Immature natural killer cell (primary cell): ENCODE results near the gene GXYLT2. TPM values are rescaled to one million over a fixed set of nuclear protein-coding genes. Genes with fewer than 3 reads are reported as not detected.
A peak's percentile ranks its signal among the peaks of the same experiment; 100 is the strongest.

Source experiments
- DNase-seq, 3 donors: peaks; one replicate each; pipeline ENCODE4 v3.0.0; 2022; ENCODE audit warnings: mixed read lengths in 1 of 3
- H3K27ac Mint-ChIP-seq, 6 donors: one replicate each; pipeline ENCODE4 v1.8.0; 2020; ENCODE audit warnings: mixed read lengths in 6 of 6, mild to moderate bottlenecking in 5 of 6, inconsistent platforms in 4 of 6, moderate library complexity in 3 of 6
- H3K27me3 Mint-ChIP-seq, 3 donors: one replicate each; pipeline ENCODE4 v1.8.0; 2020 to 2021; ENCODE audit warnings: low read depth in 3 of 3, mild to moderate bottlenecking in 3 of 3, mixed read lengths in 3 of 3, moderate library complexity in 3 of 3, inconsistent platforms in 1 of 3
- H3K36me3 Mint-ChIP-seq, 3 donors: one replicate each; pipeline ENCODE4 v1.8.0; 2020; ENCODE audit warnings: mixed read lengths in 3 of 3, inconsistent platforms in 2 of 3, mild to moderate bottlenecking in 2 of 3
- H3K4me1 Mint-ChIP-seq, 2 donors: one replicate each; pipeline ENCODE4 v1.8.0; 2020; ENCODE audit warnings: inconsistent platforms in 2 of 2, mild to moderate bottlenecking in 2 of 2, mixed read lengths in 2 of 2, moderate library complexity in 1 of 2
- H3K4me3 Mint-ChIP-seq, 5 donors: one replicate each; pipeline ENCODE4 v1.8.0; 2020; ENCODE audit warnings: mild to moderate bottlenecking in 5 of 5, mixed read lengths in 5 of 5, inconsistent platforms in 3 of 5, moderate library complexity in 3 of 5
- H3K9me3 Mint-ChIP-seq, 6 donors: one replicate each; pipeline ENCODE4 v1.8.0; 2020; ENCODE audit warnings: mild to moderate bottlenecking in 6 of 6, mixed read lengths in 6 of 6, inconsistent platforms in 4 of 6, moderate library complexity in 3 of 6
- polyA plus RNA-seq, 3 donors: library from polyadenylated mRNA; unstranded; fragments of 300-500 nt; fragmentation: Illumina TruSeq; gene quantifications; one replicate each; pipeline ENCODE4 v1.2.3, GENCODE V29; 2021

Gene GXYLT2
- polyA plus RNA-seq: not detected

- Mint-ChIP-seq H3K27ac (no peak within 1 kb of the TSS), H3K4me1 (peaks cover 4 to 8% of the 10 kb centered on the region in 2 donors), H3K4me3 (peak within 1 kb of the TSS; percentile 40 to 89 (median 64)), H3K36me3 (no peaks in the 10 kb centered on the region), H3K9me3 (no peaks in the 10 kb centered on the region), H3K27me3 (peaks cover 7 to 9% (median 7%) of the 10 kb centered on the region in 3 donors)
- DNase-seq: no peak
Observed at GRCh38 chr3:72887705-72888545, at the start of gene GXYLT2. TSS of gene GXYLT2 (plus strand) at chr3:72888046. CDS start at chr3:72888234, 188 bp downstream.

DNA sequence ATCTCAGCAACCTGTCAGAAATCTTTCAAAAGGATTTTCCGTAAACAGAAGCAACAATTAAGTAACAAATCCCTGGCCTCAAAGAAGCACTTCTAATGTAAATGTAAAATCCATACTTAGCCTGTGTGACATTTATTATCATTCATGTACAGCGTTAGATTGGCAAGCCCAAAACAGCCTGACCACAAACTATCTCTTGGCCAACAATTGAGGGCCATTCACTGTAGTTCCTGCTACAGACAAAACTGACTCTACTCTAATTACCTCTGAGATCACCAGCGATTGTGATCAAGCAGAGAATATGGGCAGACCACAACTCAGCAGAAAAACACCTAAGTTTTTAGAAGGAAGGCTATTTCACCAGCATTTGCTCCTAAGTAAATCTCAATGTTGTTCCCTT is 48.8 kb upstream of the GXYLT2 start:
- peaks cover 0 to 2% (median 0%) of the 10 kb centered on the region in 3 donors for H3K27me3 Mint-ChIP-seq
- peaks cover 26 to 52% (median 30%) of the 10 kb centered on the region in 3 donors for H3K36me3 Mint-ChIP-seq
- no peak overlapping the region for H3K27ac Mint-ChIP-seq
- no peaks in the 10 kb centered on the region for H3K9me3 Mint-ChIP-seq
- peaks cover 11 to 24% of the 10 kb centered on the region in 2 donors for H3K4me1 Mint-ChIP-seq
- no peak overlapping the region for H3K4me3 Mint-ChIP-seq
- DNase-seq: no peak

DNA sequence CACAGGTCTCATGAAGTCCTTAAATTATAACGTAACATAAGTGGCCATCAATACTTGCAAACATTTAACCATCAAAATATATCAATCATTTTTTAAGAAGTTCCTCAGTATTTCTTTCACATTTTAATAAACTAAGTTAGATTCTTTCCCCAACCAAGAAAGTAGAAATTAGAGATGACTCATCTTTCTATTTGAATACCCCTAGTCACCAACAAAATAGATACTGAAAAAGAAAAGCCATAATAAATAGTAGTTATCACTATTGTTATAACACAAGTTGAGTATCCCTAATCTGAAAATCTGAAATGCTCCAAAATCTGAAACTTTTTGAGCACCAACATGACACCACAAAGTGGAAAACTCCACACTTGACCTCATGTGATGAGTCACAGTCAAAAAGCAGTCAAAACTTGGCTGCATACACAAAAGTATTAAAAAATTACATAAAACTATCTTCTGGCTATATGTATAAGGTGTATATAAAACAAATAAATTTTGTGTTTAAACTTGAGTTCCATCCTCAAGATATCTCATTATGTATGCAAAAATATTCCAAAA is 43.3 kb upstream of the GXYLT2 start:
- H3K36me3 Mint-ChIP-seq: peaks cover 3 to 26% (median 15%) of the 10 kb centered on the region in 3 donors
- H3K27ac Mint-ChIP-seq: no peak overlapping the region

GRCh38 chr3:72846166-72846565 is 41.7 kb upstream of the GXYLT2 start:
- DNase-seq: no peak
- Mint-ChIP-seq H3K4me1 (peaks cover 35 to 64% of the 10 kb centered on the region in 2 donors), H3K27me3 (peaks cover 0 to 14% (median 3%) of the 10 kb centered on the region in 3 donors), H3K4me3 (peak overlapping the region; percentile 13 to 96 (median 87)), H3K9me3 (no peaks in the 10 kb centered on the region), H3K36me3 (peaks cover 0 to 18% (median 7%) of the 10 kb centered on the region in 3 donors), H3K27ac (peak overlapping the region in 1 of 6 donors; percentile 91)

More for the DNA sequence above, 43.3 kb upstream of the GXYLT2 start:
- peaks cover 34 to 60% of the 10 kb centered on the region in 2 donors for H3K4me1 Mint-ChIP-seq
- no peak for DNase-seq
- H3K4me3 Mint-ChIP-seq: no peak overlapping the region
- H3K9me3 Mint-ChIP-seq: no peaks in the 10 kb centered on the region
- peaks cover 0 to 16% (median 3%) of the 10 kb centered on the region in 3 donors for H3K27me3 Mint-ChIP-seq

DNA sequence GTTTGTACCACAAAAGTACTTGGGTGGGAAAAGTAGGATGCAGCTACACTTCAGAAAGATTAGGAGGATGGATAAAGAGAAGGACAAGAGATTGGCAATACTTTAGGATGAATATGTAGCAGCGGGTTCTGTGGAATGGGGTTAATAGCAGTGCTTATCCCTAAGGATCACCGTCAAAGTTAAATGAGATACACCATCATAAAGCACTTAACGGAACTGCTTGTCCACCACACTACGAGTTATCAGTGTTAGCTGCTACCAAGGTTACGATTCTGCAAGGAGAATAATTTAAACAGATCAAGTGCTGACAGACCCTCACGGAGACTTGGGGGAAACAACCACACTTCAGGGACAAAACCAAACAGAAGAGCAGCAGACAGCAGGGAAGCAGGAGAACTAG is 40.6 kb upstream of the GXYLT2 start:
- H3K36me3 Mint-ChIP-seq: peaks cover 0 to 9% (median 0%) of the 10 kb centered on the region in 3 donors
- H3K4me3 Mint-ChIP-seq: peak overlapping the region; percentile 87 to 96 (median 93)
- H3K27me3 Mint-ChIP-seq: peaks cover 0 to 20% (median 3%) of the 10 kb centered on the region in 3 donors
- peak overlapping the region; percentile 71 to 92 (median 90) for H3K27ac Mint-ChIP-seq
- peaks cover 35 to 64% of the 10 kb centered on the region in 2 donors for H3K4me1 Mint-ChIP-seq
- no peaks in the 10 kb centered on the region for H3K9me3 Mint-ChIP-seq
- DNase-seq: no peak

DNA sequence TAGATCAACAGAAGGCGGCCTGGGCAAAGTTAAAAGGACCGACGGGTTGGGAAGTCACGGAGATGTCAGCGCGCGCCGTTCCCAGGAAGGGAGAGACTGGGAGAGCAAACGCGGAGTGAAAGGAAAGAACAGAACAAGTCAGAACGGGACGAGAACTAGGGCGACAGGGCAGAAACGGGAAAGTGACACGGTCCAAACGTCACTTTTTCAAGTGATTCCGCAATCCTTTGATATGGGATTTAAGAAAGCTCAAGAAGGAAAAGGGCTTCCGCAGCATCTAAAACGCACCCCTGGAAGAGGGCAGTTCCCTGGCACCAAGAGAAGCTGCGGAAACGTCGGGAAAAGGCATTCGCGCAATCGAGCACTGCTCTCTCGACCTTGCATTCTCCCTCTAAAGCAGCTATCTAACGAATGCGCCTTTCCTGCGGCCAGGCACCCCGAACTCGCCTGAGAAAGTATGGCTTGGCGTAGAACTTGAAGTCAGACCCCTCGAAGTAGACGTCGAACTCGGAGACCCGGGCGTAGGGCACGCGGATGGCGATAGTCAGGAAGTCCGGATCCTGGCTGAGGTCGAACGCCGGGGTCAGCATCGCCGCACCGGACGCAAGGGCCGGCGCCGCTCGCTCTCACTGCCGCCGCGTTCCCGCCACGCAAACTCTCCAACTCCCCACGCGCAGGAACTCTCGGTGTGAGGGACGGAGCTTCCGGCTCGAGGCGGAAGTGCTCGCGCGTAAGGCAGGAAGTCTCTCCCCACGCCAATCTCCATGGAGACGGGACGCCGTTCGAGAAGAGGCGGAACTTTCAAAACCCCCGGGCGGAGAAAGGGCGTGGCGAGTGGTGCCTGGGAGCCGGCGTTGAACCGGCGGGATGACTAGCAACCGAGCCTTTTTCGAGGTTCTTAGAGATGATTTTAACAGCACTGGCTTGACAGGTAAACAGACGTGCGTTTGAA is 39.8 kb upstream of the GXYLT2 start, which contains the start of gene SHQ1:
SHQ1 (minus strand) TSS at position 695 of the 952 bp plus-strand sequence; CDS start at position 590, 105 bp downstream.
- peaks cover 0 to 9% (median 0%) of the 10 kb centered on the region in 3 donors for H3K36me3 Mint-ChIP-seq
- no peaks in the 10 kb centered on the region for H3K9me3 Mint-ChIP-seq
- DNase-seq: peak; percentile 89 to 91 (median 90)
- peaks cover 35 to 64% of the 10 kb centered on the region in 2 donors for H3K4me1 Mint-ChIP-seq
- peaks cover 0 to 22% (median 3%) of the 10 kb centered on the region in 3 donors for H3K27me3 Mint-ChIP-seq
- peak within 1 kb of the TSS; percentile 87 to 96 (median 93) for H3K4me3 Mint-ChIP-seq
- H3K27ac Mint-ChIP-seq: peak within 1 kb of the TSS; percentile 71 to 92 (median 90)

GRCh38 chr3:72848703-72849081 is 39.2 kb upstream of the GXYLT2 start:
- peak overlapping the region; percentile 87 to 96 (median 93) for H3K4me3 Mint-ChIP-seq
- peaks cover 0 to 3% (median 0%) of the 10 kb centered on the region in 3 donors for H3K36me3 Mint-ChIP-seq
- peak overlapping the region; percentile 71 to 92 (median 90) for H3K27ac Mint-ChIP-seq
- H3K4me1 Mint-ChIP-seq: peaks cover 35 to 58% of the 10 kb centered on the region in 2 donors
- H3K27me3 Mint-ChIP-seq: peaks cover 0 to 22% (median 3%) of the 10 kb centered on the region in 3 donors
- peak in 2 of 3 donors; percentile 50 to 55 for DNase-seq
- H3K9me3 Mint-ChIP-seq: no peaks in the 10 kb centered on the region

DNA sequence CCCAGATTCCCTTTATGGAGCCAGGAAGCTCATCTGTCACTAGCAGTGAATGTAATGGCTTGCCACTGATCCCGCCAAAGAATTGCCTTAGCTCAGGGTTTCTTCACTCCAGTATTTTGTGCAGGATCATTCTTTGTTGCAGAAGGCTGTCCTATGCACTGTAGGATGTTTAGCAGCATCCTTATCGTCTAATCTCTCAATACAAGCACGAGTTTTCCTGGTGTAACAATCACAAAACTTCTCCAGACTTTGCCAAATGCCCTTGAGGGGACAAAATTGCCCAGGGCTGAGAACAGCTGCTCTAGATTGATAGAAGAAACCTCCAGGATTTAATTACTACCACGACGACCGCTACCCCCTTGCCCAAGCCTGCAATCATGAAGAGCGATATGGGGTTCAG is 32.8 kb upstream of the GXYLT2 start:
- Mint-ChIP-seq H3K36me3 (no peaks in the 10 kb centered on the region), H3K27me3 (peaks cover 2 to 11% (median 8%) of the 10 kb centered on the region in 3 donors), H3K27ac (no peak overlapping the region), H3K4me3 (no peak overlapping the region), H3K4me1 (no peaks in the 10 kb centered on the region), H3K9me3 (no peaks in the 10 kb centered on the region)
- no peak for DNase-seq

GRCh38 chr3:72860053-72860452 is 27.8 kb upstream of the GXYLT2 start:
- Mint-ChIP-seq H3K27ac (no peak overlapping the region), H3K4me1 (no peaks in the 10 kb centered on the region), H3K27me3 (peaks cover 2 to 8% (median 2%) of the 10 kb centered on the region in 3 donors), H3K36me3 (no peaks in the 10 kb centered on the region), H3K4me3 (no peak overlapping the region), H3K9me3 (no peaks in the 10 kb centered on the region)
- DNase-seq: no peak

DNA sequence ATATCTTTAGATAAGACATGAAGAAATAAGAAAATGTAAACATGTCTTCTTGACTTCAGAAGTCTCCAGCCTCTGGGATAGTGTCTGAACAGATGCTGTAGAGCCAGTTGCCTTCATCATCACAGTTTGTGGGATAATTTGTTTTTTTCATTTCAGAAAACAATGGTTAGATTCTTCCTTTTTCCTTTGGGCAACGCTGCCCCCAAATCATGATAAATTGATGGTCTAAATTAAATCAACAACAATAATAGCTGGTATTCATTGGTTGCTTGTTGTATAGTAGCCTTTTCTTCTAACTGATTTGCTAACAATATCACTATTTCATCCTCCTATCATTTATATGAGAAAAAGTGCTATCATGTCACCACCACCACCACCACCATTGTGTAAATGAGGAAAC is 27.0 kb upstream of the GXYLT2 start:
- H3K27me3 Mint-ChIP-seq: peaks cover 1 to 8% (median 2%) of the 10 kb centered on the region in 3 donors
- no peak overlapping the region for H3K27ac Mint-ChIP-seq
- H3K4me3 Mint-ChIP-seq: no peak overlapping the region
- no peaks in the 10 kb centered on the region for H3K36me3 Mint-ChIP-seq
- no peaks in the 10 kb centered on the region for H3K4me1 Mint-ChIP-seq
- no peak for DNase-seq
- H3K9me3 Mint-ChIP-seq: no peaks in the 10 kb centered on the region

- H3K9me3 Mint-ChIP-seq: no peaks in the 10 kb centered on the region
- H3K36me3 Mint-ChIP-seq: no peaks in the 10 kb centered on the region
- H3K4me1 Mint-ChIP-seq: no peaks in the 10 kb centered on the region
- peak overlapping the region in 1 of 6 donors; percentile 69 for H3K27ac Mint-ChIP-seq
- no peak for DNase-seq
- no peak overlapping the region for H3K4me3 Mint-ChIP-seq
- H3K27me3 Mint-ChIP-seq: peaks cover 0 to 5% (median 1%) of the 10 kb centered on the region in 3 donors
Observed at GRCh38 chr3:72862314-72863090, 25.3 kb upstream of the GXYLT2 start.

- Mint-ChIP-seq H3K9me3 (no peaks in the 10 kb centered on the region), H3K27me3 (peaks cover 2 to 8% (median 3%) of the 10 kb centered on the region in 3 donors), H3K27ac (no peak overlapping the region), H3K4me3 (no peak overlapping the region), H3K4me1 (no peaks in the 10 kb centered on the region), H3K36me3 (no peaks in the 10 kb centered on the region)
- no peak for DNase-seq
Observed at GRCh38 chr3:72872183-72872582, 15.7 kb upstream of the GXYLT2 start.
